Hepatocyte (in vitro differentiated cells): ENCODE data around the gene CHCT1. TPM values are rescaled to one million over a fixed set of nuclear protein-coding genes. Genes with fewer than 3 reads are reported as not detected.
"Not testable (repeated sequence)": the region's sequence is repeated elsewhere in the genome, so short reads cannot be mapped to it uniquely, and the experiment has no call there.

Experiments used
- DNase-seq: peaks from one replicate; pipeline ENCODE4 v3.0.0-alpha.2; 2016; ENCODE audit warnings: low spot score
- H2AFZ ChIP-seq: fragments of 200-600 bp; sonication (generic); 2 replicates; pipeline ENCODE4 v1.6.0; 2016; ENCODE audit warnings: antibody characterized with exemption, mild to moderate bottlenecking
- H3K27ac ChIP-seq: fragments of 200-600 bp; sonication (generic); 2 replicates; pipeline ENCODE4 v1.5.1; 2016; ENCODE audit warnings: mild to moderate bottlenecking
- H3K27me3 ChIP-seq: fragments of 200-600 bp; sonication (generic); 2 replicates; pipeline ENCODE4 v1.6.1; 2016
- H3K36me3 ChIP-seq: fragments of 200-600 bp; sonication (generic); replicated peaks from 2 replicates; pipeline ENCODE4 v1.5.1; 2016; ENCODE audit warnings: low read depth; ENCODE audit not compliant: insufficient read depth
- H3K4me1 ChIP-seq: fragments of 200-600 bp; sonication (generic); 2 replicates; pipeline ENCODE4 v1.5.1; 2016; ENCODE audit warnings: mild to moderate bottlenecking, moderate library complexity; ENCODE audit not compliant: insufficient read depth
- H3K4me2 ChIP-seq: fragments of 200-600 bp; sonication (generic); 2 replicates; pipeline ENCODE4 v1.6.0; 2016
- H3K4me3 ChIP-seq: fragments of 200-600 bp; sonication (generic); 2 replicates; pipeline ENCODE4 v1.5.1; 2016; ENCODE audit warnings: mild to moderate bottlenecking
- H3K79me2 ChIP-seq: fragments of 200-600 bp; sonication (generic); 2 replicates; pipeline ENCODE4 v1.6.0; 2017; ENCODE audit warnings: mild to moderate bottlenecking
- H3K9me2 ChIP-seq: fragments of 200-600 bp; sonication (generic); replicated peaks from 2 replicates; pipeline ENCODE4 v1.6.0; 2017; ENCODE audit warnings: mild to moderate bottlenecking; ENCODE audit not compliant: insufficient read depth
- H3K9me3 ChIP-seq: fragments of 200-600 bp; sonication (generic); 2 replicates; pipeline ENCODE4 v1.5.1; 2016; ENCODE audit warnings: low read depth, mild to moderate bottlenecking
- H4K20me1 ChIP-seq: fragments of 200-600 bp; sonication (generic); 2 replicates; pipeline ENCODE4 v1.6.0; 2016; ENCODE audit warnings: mild to moderate bottlenecking; ENCODE audit not compliant: insufficient read depth, poor library complexity, severe bottlenecking
- CTCF ChIP-seq: fragments of 200-600 bp; sonication (generic); IDR thresholded peaks from 2 replicates; pipeline ENCODE4 v1.5.1; 2016; ENCODE audit warnings: antibody characterized with exemption, mild to moderate bottlenecking; ENCODE audit not compliant: poor library complexity
- EZH2 ChIP-seq: fragments of 200-600 bp; sonication (generic); IDR thresholded peaks from 2 replicates; pipeline ENCODE4 v1.6.1; 2016; ENCODE audit warnings: antibody characterized with exemption, mild to moderate bottlenecking, borderline replicate concordance
- EZH2phosphoT487 ChIP-seq: fragments of 200-600 bp; sonication (generic); IDR thresholded peaks from one replicate; pipeline ENCODE4 v1.6.1; 2018; ENCODE audit warnings: antibody characterized with exemption, mild to moderate bottlenecking, low read depth, moderate library complexity; ENCODE audit not compliant: unreplicated experiment, severe bottlenecking
- WGBS: methylation state at CpG from one replicate; pipeline ENCODE4 v1.1.6; 2016; ENCODE audit warnings: low lambda C conversion rate; ENCODE audit errors: missing lambda C conversion rate; 5-methylcytosine and 5-hydroxymethylcytosine counted together
- polyA plus RNA-seq: library from polyadenylated mRNA; unstranded; fragments of >200 nt; fragmentation: Nextera tagmentation; extraction: Ambion mirVana; gene quantifications from 2 replicates; pipeline ENCODE4 v1.2.1, GENCODE V29; 2016
- total RNA-seq: library from RNA; depleted of rRNA; stranded (reverse); fragments of >200 nt; gene quantifications from 2 replicates; pipeline ENCODE4 v1.2.3, GENCODE V29; 2014

Gene CHCT1
- total and polyA plus RNA-seq, 2 experiments from 2014 or later = not detected

- 95% methylated on average over 10 of the region's 10 CpGs for WGBS
- no peak for DNase-seq
These were observed 4.3 kb downstream of the CHCT1 start for GRCh38 chr17:60426596-60426995.

GRCh38 chr17:60428491-60428890 is 6.2 kb downstream of the CHCT1 start:
- H3K79me2 ChIP-seq, H2AFZ ChIP-seq, H3K4me1 ChIP-seq, H3K27me3 ChIP-seq, H3K9me3 ChIP-seq, H3K27ac ChIP-seq, H3K36me3 ChIP-seq, H3K9me2 ChIP-seq, H4K20me1 ChIP-seq, DNase-seq, H3K4me2 ChIP-seq, H3K4me3 ChIP-seq: not testable (repeated sequence)
- WGBS = 79% methylated on average over 6 of the region's 6 CpGs

More at GRCh38 chr17:60426596-60426995, 4.3 kb downstream of the CHCT1 start:
- Histone ChIP-seq H3K4me3 (no peak overlapping the region), H3K27me3 (no peaks in the 10 kb centered on the region), H3K27ac (no peak overlapping the region), H3K4me2 (no peak overlapping the region), H3K79me2 (no peaks in the 10 kb centered on the region), H3K9me2 (no peaks in the 10 kb centered on the region), H3K36me3 (no peaks in the 10 kb centered on the region), H3K4me1 (no peaks in the 10 kb centered on the region), H2AFZ (no peak overlapping the region), H3K9me3 (no peaks in the 10 kb centered on the region), H4K20me1 (no peaks in the 10 kb centered on the region)
- TF ChIP-seq EZH2 = no peak
- TF ChIP-seq CTCF = no peak
- no peak for TF ChIP-seq EZH2phosphoT487

GRCh38 chr17:60430561-60430960 is 8.3 kb downstream of the CHCT1 start:
- WGBS = over 99% methylated on average over 7 of the region's 7 CpGs
- not testable (repeated sequence) for H3K9me2 ChIP-seq, DNase-seq, H3K27me3 ChIP-seq, H3K9me3 ChIP-seq, H3K36me3 ChIP-seq, H3K4me2 ChIP-seq, H2AFZ ChIP-seq, H3K4me1 ChIP-seq, H4K20me1 ChIP-seq, H3K4me3 ChIP-seq, H3K79me2 ChIP-seq, H3K27ac ChIP-seq

- not testable (repeated sequence) for H2AFZ ChIP-seq, H3K36me3 ChIP-seq, H3K4me2 ChIP-seq, H3K4me3 ChIP-seq, H3K9me3 ChIP-seq, H3K27ac ChIP-seq, H3K27me3 ChIP-seq, H3K9me2 ChIP-seq, H3K79me2 ChIP-seq, H3K4me1 ChIP-seq, H4K20me1 ChIP-seq, DNase-seq
- WGBS = 94% methylated on average over 4 of the region's 4 CpGs
These were observed 11.0 kb downstream of the CHCT1 start for GRCh38 chr17:60433021-60433997.
